Ammon's horn (tissue), 1 donor: ENCODE data around the gene APOL1.
A peak's percentile ranks its signal among the peaks of the same experiment; 100 is the strongest.
"Not testable (repeated sequence)": the region's sequence is repeated elsewhere in the genome, so short reads cannot be mapped to it uniquely, and the experiment has no call there.

Source experiments
- DNase-seq: peaks from one replicate; pipeline ENCODE4 v3.0.0-alpha.2; 2016; ENCODE audit warnings: low spot score

Gene APOL1

GRCh38 chr22:36252754-36253522, at the start of gene APOL1:
Gene APOL1 (plus strand): TSS chr22:36253133. CDS start chr22:36254956, 1,823 bp downstream.
- DNase-seq, result peak; percentile 57

- not testable (repeated sequence) for DNase-seq
These were observed 49.5 kb upstream of the APOL1 start for GRCh38 chr22:36203441-36203840.

GRCh38 chr22:36204001-36204631, 48.8 kb upstream of the APOL1 start:
- no peak for DNase-seq

- DNase-seq, result no peak
These were observed 48.3 kb upstream of the APOL1 start for GRCh38 chr22:36204632-36205015.

GRCh38 chr22:36205573-36205972, 47.4 kb upstream of the APOL1 start:
- not testable (repeated sequence) for DNase-seq

- no peak for DNase-seq
These were observed 46.7 kb upstream of the APOL1 start for GRCh38 chr22:36206255-36206654.

GRCh38 chr22:36208162-36208765, 44.7 kb upstream of the APOL1 start:
- DNase-seq, result no peak

- no peak for DNase-seq
These were observed 44.0 kb upstream of the APOL1 start for GRCh38 chr22:36208914-36209313.

- not testable (repeated sequence) for DNase-seq
These were observed 43.4 kb upstream of the APOL1 start for GRCh38 chr22:36209488-36209908.

- DNase-seq, result no peak
These were observed 42.7 kb upstream of the APOL1 start for GRCh38 chr22:36210224-36210623.

- peak; percentile 66 for DNase-seq
These were observed 41.6 kb upstream of the APOL1 start for GRCh38 chr22:36211237-36211861.

GRCh38 chr22:36212901-36213300, 40.0 kb upstream of the APOL1 start:
- no peak for DNase-seq

GRCh38 chr22:36213586-36213985, 39.3 kb upstream of the APOL1 start:
- DNase-seq, result no peak

- DNase-seq, result peak; percentile 48
These were observed 37.0 kb upstream of the APOL1 start for GRCh38 chr22:36215981-36216380.

- no peak for DNase-seq
These were observed 34.2 kb upstream of the APOL1 start for GRCh38 chr22:36218648-36219193.

GRCh38 chr22:36220451-36220921, 32.4 kb upstream of the APOL1 start:
- DNase-seq, result peak; percentile 77

GRCh38 chr22:36221799-36222751, 30.9 kb upstream of the APOL1 start:
- DNase-seq, result peak; percentile 78

- no peak for DNase-seq
These were observed 30.0 kb upstream of the APOL1 start for GRCh38 chr22:36222887-36223450.

- no peak for DNase-seq
These were observed 29.4 kb upstream of the APOL1 start for GRCh38 chr22:36223504-36223903.

GRCh38 chr22:36224245-36224644, 28.7 kb upstream of the APOL1 start:
- DNase-seq, result no peak
